B cell (primary cell): Measurements from ENCODE around the gene HEXIM1. TPM values are rescaled to one million over a fixed set of nuclear protein-coding genes. Genes with fewer than 3 reads are reported as not detected.

ENCODE experiments used
- ATAC-seq: fragments of 200-7000 bp; cut with Tn5 transposase; one replicate; pipeline ENCODE4 v1.10.0; 2021; ENCODE audit warnings: low read depth, mild to moderate bottlenecking, moderate number of reproducible peaks, moderate library complexity
- CTCF ChIA-PET: fragments of 350-600 bp; sonication (Branson Sonifier 250); formaldehyde crosslinking; loops from one replicate; lab custom pipeline; 2021; ENCODE audit warnings: antibody characterized with exemption, inconsistent platforms; lab: Charles Lee
- POLR2A ChIA-PET: fragments of 350-600 bp; sonication (Branson Sonifier 250); formaldehyde crosslinking; loops from one replicate; lab custom pipeline; 2021; ENCODE audit warnings: antibody characterized with exemption; lab: Charles Lee
- DNase-seq: peaks from one replicate; pipeline ENCODE4 v3.0.0; 2013
- H2AFZ ChIP-seq: 2 replicates; pipeline ENCODE4 v1.6.1; 2012; ENCODE audit warnings: mild to moderate bottlenecking, low read depth, low read length; ENCODE audit not compliant: insufficient read depth, poor library complexity, severe bottlenecking
- H3K27ac ChIP-seq, 2 donors: 1 replicate in 1 of 2; 2 replicates in 1 of 2; pipeline ENCODE4 v1.5.1; 2012 to 2013; ENCODE audit warnings: low read length in 2 of 2, mild to moderate bottlenecking in 2 of 2, moderate library complexity in 1 of 2
- H3K27me3 ChIP-seq, 4 experiments: fragments of 200-600 bp in 1 of 4; sonication (generic) in 1 of 4; replicated peaks in 1 of 4; 1 replicate in 2 of 4; 2 replicates in 2 of 4; pipeline versions ENCODE4 v1.6.1 to v1.7.0; 2013 to 2016; ENCODE audit warnings: low read length in 3 of 4, mild to moderate bottlenecking in 2 of 4, mixed read lengths in 1 of 4, moderate library complexity in 1 of 4; ENCODE audit not compliant: insufficient read depth in 4 of 4, control insufficient read depth in 3 of 4; ENCODE audit errors: control extremely low read depth in 1 of 4
- H3K36me3 ChIP-seq, 2 experiments: replicated peaks in 1 of 2; 1 replicate in 1 of 2; 2 replicates in 1 of 2; pipeline versions ENCODE4 v1.6.1 to v1.7.1; 2013; ENCODE audit warnings: low read length in 1 of 2; ENCODE audit not compliant: insufficient read depth in 2 of 2, control insufficient read depth in 1 of 2; ENCODE audit errors: control extremely low read depth in 1 of 2, extremely low read depth in 1 of 2
- H3K4me1 ChIP-seq, 2 donors: fragments of 200-600 bp in 1 of 2; sonication (generic) in 1 of 2; 1 replicate in 1 of 2; 2 replicates in 1 of 2; pipeline versions ENCODE4 v1.5.1 to v1.6.1; 2013 to 2017; ENCODE audit warnings: low read length in 2 of 2; ENCODE audit not compliant: control insufficient read depth in 2 of 2, insufficient read depth in 2 of 2
- H3K4me2 ChIP-seq: replicated peaks from 2 replicates; pipeline ENCODE3; 2012; ENCODE audit warnings: mild to moderate bottlenecking, low read depth, low read length; ENCODE audit not compliant: poor library complexity, severe bottlenecking
- H3K4me3 ChIP-seq, 5 experiments: fragments of 200-600 bp in 1 of 5; sonication (generic) in 1 of 5; 1 replicate in 3 of 5; 2 replicates in 2 of 5; pipeline versions ENCODE4 v1.5.1 to v1.7.0; 2011 to 2016; ENCODE audit warnings: low read length in 4 of 5, mild to moderate bottlenecking in 4 of 5, low read depth in 2 of 5, control low read depth in 1 of 5, moderate library complexity in 1 of 5; ENCODE audit not compliant: insufficient read depth in 1 of 5; ENCODE audit errors: control extremely low read depth in 1 of 5, extremely low read depth in 1 of 5
- H3K79me2 ChIP-seq: fragments of 200-600 bp; sonication (generic); one replicate; pipeline ENCODE4 v1.6.0; 2016; ENCODE audit warnings: low read length; ENCODE audit not compliant: control insufficient read depth, insufficient read depth
- H3K9ac ChIP-seq: fragments of 200-600 bp; sonication (generic); 2 replicates; pipeline ENCODE4 v1.6.1; 2017; ENCODE audit warnings: mild to moderate bottlenecking, low read length, moderate library complexity
- H3K9me3 ChIP-seq, 3 donors: one replicate each; pipeline versions ENCODE4 v1.6.1 to v1.7.1; 2013; ENCODE audit warnings: low read length in 2 of 3; ENCODE audit not compliant: control insufficient read depth in 2 of 3, insufficient read depth in 1 of 3; ENCODE audit errors: control extremely low read depth in 1 of 3
- H4K20me1 ChIP-seq: 2 replicates; pipeline ENCODE4 v1.6.0; 2012; ENCODE audit warnings: mild to moderate bottlenecking, low read length; ENCODE audit not compliant: insufficient read depth, control insufficient read depth, poor library complexity, severe bottlenecking
- H3K27ac Mint-ChIP-seq: one replicate; pipeline ENCODE4 v1.8.0; 2021; ENCODE audit warnings: mixed read lengths
- H3K27me3 Mint-ChIP-seq: one replicate; pipeline ENCODE4 v1.8.0; 2021; ENCODE audit warnings: mixed read lengths
- H3K4me1 Mint-ChIP-seq: one replicate; pipeline ENCODE4 v1.8.0; 2021; ENCODE audit warnings: mixed read lengths
- H3K4me3 Mint-ChIP-seq: one replicate; pipeline ENCODE4 v1.8.0; 2021; ENCODE audit warnings: mixed read lengths
- H3K9me3 Mint-ChIP-seq: one replicate; pipeline ENCODE4 v1.8.0; 2022; ENCODE audit warnings: mixed read lengths; ENCODE audit not compliant: insufficient read depth
- EZH2 ChIP-seq: IDR thresholded peaks from 2 replicates; pipeline ENCODE4 v1.6.1; 2012; ENCODE audit warnings: borderline replicate concordance, low read depth, mild to moderate bottlenecking, moderate library complexity, low read length; ENCODE audit not compliant: insufficient read depth, poor library complexity, severe bottlenecking
- WGBS: methylation state at CpG from one replicate; pipeline ENCODE4 v1.1.5; 2013; ENCODE audit warnings: missing lambda C conversion rate; ENCODE audit not compliant: insufficient coverage; 5-methylcytosine and 5-hydroxymethylcytosine counted together
- intact Hi-C: fragments of 100-400 bp; cut with micrococcal nuclease; formaldehyde crosslinking; loops from one replicate; pipeline ENCODE4 v1.10.0; 2022
- polyA plus RNA-seq: library from polyadenylated mRNA; depleted of rRNA; stranded (reverse); fragments of >200 nt; gene quantifications from 2 replicates; pipeline ENCODE4 v1.2.3, GENCODE V29; 2012
- total RNA-seq, 2 donors: library from RNA; stranded (reverse); fragments of 120-200 nt in 1 of 2; gene quantifications; 1 replicate in 1 of 2; 2 replicates in 1 of 2; pipeline versions ENCODE4 v1.2.3 to v1.2.4, GENCODE V29; 2013 to 2022
- TF ChIP-seq, protein P1 (sequence below): fragments of 200-600 bp; IDR thresholded peaks from one replicate; pipeline ENCODE4 v1.8.0; 2022; ENCODE audit warnings: antibody characterized with exemption, mild to moderate bottlenecking

HEXIM1 gene
- total and polyA plus RNA-seq, 2 donors (not counting 1 experiment from before 2014, with no cell fraction given), result 23.7 to 48.9 TPM

DNA sequence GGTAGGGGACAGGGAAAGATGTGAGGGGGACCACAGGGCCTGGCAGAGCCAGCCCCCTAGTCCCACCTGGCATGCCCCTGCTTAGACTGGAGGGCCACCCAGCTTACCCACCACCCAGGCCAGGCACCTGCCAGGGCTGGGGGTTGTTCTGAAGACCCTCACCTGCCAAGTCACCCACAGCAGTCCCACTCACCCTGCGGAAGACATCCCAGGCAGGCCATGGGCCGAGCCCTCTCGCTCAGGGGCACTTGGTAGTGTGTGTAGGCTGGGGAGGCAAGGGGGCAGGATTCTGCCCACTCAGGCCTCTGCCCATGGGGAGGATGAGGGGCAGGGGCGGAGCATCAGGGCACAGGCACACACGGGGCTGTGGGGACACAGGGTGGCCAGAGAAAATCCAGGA is 19.9 kb upstream of the HEXIM1 start:
- no peak for ATAC-seq
- Histone ChIP-seq H3K4me3 (no peak overlapping the region), H3K36me3 (no peaks in the 10 kb centered on the region), H3K27me3 (peaks cover 0 to 10% (median 2%) of the 10 kb centered on the region in 4 experiments), H3K27ac (no peak overlapping the region), H2AFZ (no peak overlapping the region), H3K4me2 (no peak overlapping the region), H3K4me1 (peaks cover 7 to 8% of the 10 kb centered on the region in 2 donors), H4K20me1 (no peaks in the 10 kb centered on the region), H3K9ac (no peak overlapping the region), H3K79me2 (no peaks in the 10 kb centered on the region), H3K9me3 (no peaks in the 10 kb centered on the region)
- Mint-ChIP-seq H3K27ac (no peak overlapping the region), H3K4me3 (no peak overlapping the region), H3K27me3 (peaks cover 4% of the 10 kb centered on the region), H3K9me3 (no peaks in the 10 kb centered on the region), H3K4me1 (peaks cover 2% of the 10 kb centered on the region)
- DNase-seq, result no peak
- CTCF ChIA-PET, result no interaction called here
- intact Hi-C loops, result no loop called here
- TF ChIP-seq, protein P1, sequence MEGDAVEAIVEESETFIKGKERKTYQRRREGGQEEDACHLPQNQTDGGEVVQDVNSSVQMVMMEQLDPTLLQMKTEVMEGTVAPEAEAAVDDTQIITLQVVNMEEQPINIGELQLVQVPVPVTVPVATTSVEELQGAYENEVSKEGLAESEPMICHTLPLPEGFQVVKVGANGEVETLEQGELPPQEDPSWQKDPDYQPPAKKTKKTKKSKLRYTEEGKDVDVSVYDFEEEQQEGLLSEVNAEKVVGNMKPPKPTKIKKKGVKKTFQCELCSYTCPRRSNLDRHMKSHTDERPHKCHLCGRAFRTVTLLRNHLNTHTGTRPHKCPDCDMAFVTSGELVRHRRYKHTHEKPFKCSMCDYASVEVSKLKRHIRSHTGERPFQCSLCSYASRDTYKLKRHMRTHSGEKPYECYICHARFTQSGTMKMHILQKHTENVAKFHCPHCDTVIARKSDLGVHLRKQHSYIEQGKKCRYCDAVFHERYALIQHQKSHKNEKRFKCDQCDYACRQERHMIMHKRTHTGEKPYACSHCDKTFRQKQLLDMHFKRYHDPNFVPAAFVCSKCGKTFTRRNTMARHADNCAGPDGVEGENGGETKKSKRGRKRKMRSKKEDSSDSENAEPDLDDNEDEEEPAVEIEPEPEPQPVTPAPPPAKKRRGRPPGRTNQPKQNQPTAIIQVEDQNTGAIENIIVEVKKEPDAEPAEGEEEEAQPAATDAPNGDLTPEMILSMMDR, result no peak
- TF ChIP-seq EZH2, result no peak
- POLR2A ChIA-PET, result no interaction called here
- 100% methylated on average over 1 of the region's 5 CpGs for WGBS

DNA sequence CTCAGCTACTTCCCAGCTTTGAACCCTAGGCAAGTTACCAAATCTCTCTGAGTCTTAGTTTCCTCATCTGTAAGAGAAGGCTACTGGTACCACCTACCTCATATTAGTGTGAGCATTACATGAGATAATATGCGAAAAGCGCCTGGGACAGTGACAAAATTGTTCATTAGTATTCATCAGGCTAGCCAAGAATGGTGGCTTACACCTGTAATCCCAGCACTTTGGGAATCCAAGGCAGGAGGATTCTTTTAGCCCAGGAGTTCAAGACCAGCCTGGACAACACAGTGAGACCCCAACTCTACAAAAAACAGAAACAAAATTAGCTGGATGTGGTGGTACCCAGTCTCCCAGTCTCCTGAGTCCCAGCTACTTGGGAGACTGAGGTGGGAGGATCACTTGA is 19.3 kb upstream of the HEXIM1 start:
- Mint-ChIP-seq H3K4me3 (no peak overlapping the region), H3K27me3 (peaks cover 4% of the 10 kb centered on the region), H3K9me3 (no peaks in the 10 kb centered on the region), H3K27ac (no peak overlapping the region), H3K4me1 (peaks cover 5% of the 10 kb centered on the region)
- no peaks in the 10 kb centered on the region for H3K79me2 ChIP-seq
- no peak overlapping the region for H3K4me3 ChIP-seq
- POLR2A ChIA-PET, result no interaction called here
- H4K20me1 ChIP-seq, result no peaks in the 10 kb centered on the region
- DNase-seq (no peak), ATAC-seq (no peak)
- CTCF ChIA-PET, result interaction anchor here (0.6 kb wide), 1 partner anchor 33 kb away, joined by 3 read pairs; no protein-coding TSS in a partner anchor
- no peak overlapping the region for H2AFZ ChIP-seq
- H3K9me3 ChIP-seq, result no peaks in the 10 kb centered on the region
- peaks cover 7 to 8% of the 10 kb centered on the region in 2 donors for H3K4me1 ChIP-seq
- WGBS, result 100% methylated on average over 2 of the region's 2 CpGs
- TF ChIP-seq EZH2, result no peak
- TF ChIP-seq, protein P1, result no peak
- no peaks in the 10 kb centered on the region for H3K36me3 ChIP-seq
- H3K27me3 ChIP-seq, result peaks cover 0 to 10% (median 2%) of the 10 kb centered on the region in 4 experiments
- no peak overlapping the region for H3K9ac ChIP-seq
- H3K4me2 ChIP-seq, result no peak overlapping the region
- H3K27ac ChIP-seq, result no peak overlapping the region
- intact Hi-C loops, result no loop called here
